ENCODE data around the gene BLNK.
"Not testable (repeated sequence)": the region's sequence is repeated elsewhere in the genome, so short reads cannot be mapped to it uniquely, and the experiment has no call there.

BLNK gene

DNA sequence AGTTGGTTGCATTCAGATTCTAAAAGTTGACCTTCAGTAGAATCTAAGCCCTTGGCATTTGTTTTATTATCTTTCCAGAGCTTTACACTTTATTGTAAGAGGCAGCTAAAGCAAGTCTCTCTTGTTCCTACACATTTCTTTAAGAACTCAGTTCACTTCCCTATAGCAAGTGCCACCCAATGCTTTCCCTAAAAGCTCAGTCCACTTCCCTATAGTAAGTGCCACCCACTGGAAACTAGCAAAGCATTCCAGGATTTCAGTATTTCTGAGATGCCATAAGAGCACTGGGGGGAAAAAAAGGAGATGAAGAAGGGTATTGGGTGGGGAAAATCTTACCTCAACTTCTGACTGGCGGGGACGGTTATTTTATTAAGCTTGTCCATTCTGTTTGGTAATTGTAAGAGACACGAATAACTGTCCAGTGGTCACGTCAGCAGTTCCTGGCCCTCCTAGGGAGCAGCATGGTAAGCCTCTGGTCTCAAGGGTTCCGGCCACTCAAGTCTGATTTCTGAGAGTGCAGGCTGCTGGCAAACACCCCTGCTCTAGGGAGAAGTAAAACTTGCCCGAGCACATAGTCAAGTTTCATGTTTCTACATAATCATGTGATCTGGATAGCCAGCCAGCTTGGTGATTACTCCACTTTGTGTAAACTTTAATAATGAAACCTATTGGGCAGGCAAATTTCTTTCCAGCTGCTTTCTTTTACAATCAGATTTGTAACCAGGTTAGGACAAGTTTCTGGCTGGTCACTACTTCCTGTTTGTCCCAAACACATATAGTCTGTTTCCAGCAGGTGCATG, at the start of gene BLNK:
BLNK (minus strand) TSS at position 554 of the 800 bp plus-strand sequence; CDS start at position 383, 171 bp downstream.
- no peak for DNase-seq (ENCODE audit: extremely low read depth in 1 of 2, low read depth in 1 of 2)

GRCh38 chr10:96319754-96320474, 48.5 kb upstream of the BLNK start:
- DNase-seq (ENCODE audit: extremely low read depth in 1 of 2, low read depth in 1 of 2), result no peak

- DNase-seq (ENCODE audit: extremely low read depth in 1 of 2, low read depth in 1 of 2), result no peak
These were observed 45.9 kb upstream of the BLNK start for GRCh38 chr10:96317067-96317833.

GRCh38 chr10:96313344-96313743, 42.0 kb upstream of the BLNK start:
- DNase-seq (ENCODE audit: extremely low read depth in 1 of 2, low read depth in 1 of 2), result no peak

- no peak for DNase-seq (ENCODE audit: extremely low read depth in 1 of 2, low read depth in 1 of 2)
These were observed 39.9 kb upstream of the BLNK start for GRCh38 chr10:96311180-96311715.

GRCh38 chr10:96310321-96310669, 38.9 kb upstream of the BLNK start:
- DNase-seq (ENCODE audit: extremely low read depth in 1 of 2, low read depth in 1 of 2), result no peak

- DNase-seq (ENCODE audit: extremely low read depth in 1 of 2, low read depth in 1 of 2), result no peak
These were observed 38.4 kb upstream of the BLNK start for GRCh38 chr10:96309628-96310320.

DNA sequence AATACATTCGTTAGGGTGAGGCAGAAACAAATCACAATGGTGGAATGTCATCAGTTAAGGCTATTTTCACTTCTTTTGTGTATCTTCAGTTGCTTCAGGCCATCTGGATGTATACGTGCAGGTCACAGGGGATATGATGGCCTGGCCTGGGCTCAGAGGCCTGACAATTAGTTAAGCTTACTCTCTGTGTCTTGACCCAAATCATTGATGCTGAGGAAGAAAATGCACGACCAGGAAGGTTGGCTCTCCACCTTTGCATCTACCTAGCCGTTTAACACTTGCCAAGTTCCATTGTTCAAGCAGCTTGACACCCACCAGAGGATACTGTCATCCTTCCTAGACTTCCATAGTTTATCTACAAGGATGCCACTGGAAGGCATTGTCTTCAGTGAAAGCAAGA, 37.5 kb upstream of the BLNK start:
- DNase-seq (ENCODE audit: extremely low read depth in 1 of 2, low read depth in 1 of 2), result not testable (repeated sequence)

GRCh38 chr10:96306516-96306915, 35.1 kb upstream of the BLNK start:
- DNase-seq (ENCODE audit: extremely low read depth in 1 of 2, low read depth in 1 of 2), result no peak

GRCh38 chr10:96305019-96305418, 33.6 kb upstream of the BLNK start:
- no peak for DNase-seq (ENCODE audit: extremely low read depth in 1 of 2, low read depth in 1 of 2)

DNA sequence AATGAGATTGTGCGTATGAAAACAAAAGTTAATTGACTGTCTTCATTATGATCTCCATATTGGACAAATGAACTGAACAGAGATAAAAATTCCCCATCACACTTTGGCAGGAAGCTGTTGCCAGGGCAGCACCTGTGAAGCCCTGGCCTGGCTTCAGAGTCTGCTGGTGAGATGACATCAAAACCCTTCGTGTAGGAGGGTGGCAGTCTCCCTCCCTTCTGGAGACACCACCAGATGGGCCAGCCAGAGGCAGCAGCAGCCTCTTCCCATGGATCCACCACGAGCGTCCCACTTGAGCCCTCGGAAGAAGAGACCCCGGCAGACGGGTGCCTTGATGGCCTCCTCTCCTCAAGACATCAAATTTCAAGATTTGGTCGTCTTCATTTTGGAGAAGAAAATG, 32.9 kb upstream of the BLNK start, which contains the start of gene DNTT:
DNTT (plus strand) TSS at position 205 of the 400 bp plus-strand sequence; CDS start at position 269, 64 bp downstream.
- no peak for DNase-seq (ENCODE audit: extremely low read depth in 1 of 2, low read depth in 1 of 2)

- no peak for DNase-seq (ENCODE audit: extremely low read depth in 1 of 2, low read depth in 1 of 2)
These were observed 30.2 kb upstream of the BLNK start for GRCh38 chr10:96301616-96302015.

DNA sequence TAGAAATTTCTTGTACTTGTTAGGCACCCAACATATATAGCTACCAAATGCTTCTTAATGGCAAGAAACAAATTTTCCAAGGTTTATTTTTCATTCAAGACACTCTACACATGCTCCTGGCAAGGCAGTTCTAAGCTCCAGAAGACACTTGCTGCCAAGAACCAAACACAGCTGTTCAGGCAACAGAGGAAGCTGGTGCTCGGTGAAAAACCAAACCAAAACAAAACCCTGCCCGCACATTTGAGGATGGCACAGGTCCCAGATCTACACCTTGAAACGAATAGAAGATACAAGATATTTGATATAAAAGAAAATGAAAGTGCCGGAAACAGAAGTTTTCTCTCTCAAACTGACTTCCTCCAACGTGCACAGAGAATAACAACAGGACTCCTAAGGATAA, 28.0 kb upstream of the BLNK start:
- DNase-seq (ENCODE audit: extremely low read depth in 1 of 2, low read depth in 1 of 2), result no peak

DNA sequence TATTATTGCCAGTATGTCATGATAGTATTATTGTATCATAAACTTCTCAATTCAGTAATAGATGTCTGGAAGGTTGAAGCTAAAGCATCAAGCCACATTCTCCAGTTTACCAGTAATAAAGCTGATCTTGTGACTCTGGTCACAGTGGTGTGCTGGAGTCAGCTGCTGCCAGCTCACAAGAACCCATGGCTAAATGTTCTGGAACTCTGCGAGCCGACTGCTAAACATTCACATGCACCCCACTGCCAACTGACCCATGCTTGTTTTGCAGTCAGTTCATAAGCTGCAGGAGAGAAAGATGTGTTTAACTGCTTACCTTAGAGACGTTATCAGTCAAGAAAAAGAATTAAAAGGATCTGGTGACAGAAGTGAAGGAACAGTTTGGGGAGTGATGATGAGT, 27.0 kb upstream of the BLNK start:
- DNase-seq (ENCODE audit: extremely low read depth in 1 of 2, low read depth in 1 of 2), result no peak

GRCh38 chr10:96297486-96297885, 26.1 kb upstream of the BLNK start:
- no peak for DNase-seq (ENCODE audit: extremely low read depth in 1 of 2, low read depth in 1 of 2)

DNA sequence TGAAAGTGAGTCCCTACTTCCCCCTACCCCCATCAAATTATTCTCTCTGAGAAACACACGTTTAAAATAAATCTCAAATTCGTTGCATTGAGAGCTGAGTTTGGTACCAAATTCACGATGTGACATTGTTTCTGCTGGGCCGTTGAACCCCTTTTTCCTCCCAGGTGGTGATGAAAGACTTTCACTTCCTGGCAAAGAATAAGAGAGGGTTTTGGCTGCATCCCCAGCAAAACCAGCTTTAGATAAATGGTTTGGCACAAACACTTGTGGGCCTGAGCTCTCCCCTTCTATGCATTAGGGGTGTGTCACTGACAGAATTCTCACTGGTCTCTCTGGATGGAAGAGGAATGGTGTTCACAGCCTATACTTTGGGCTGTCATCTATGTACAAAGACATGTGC, 24.1 kb upstream of the BLNK start:
- DNase-seq (ENCODE audit: extremely low read depth in 1 of 2, low read depth in 1 of 2), result no peak

- DNase-seq (ENCODE audit: extremely low read depth in 1 of 2, low read depth in 1 of 2), result no peak
These were observed 21.9 kb upstream of the BLNK start for GRCh38 chr10:96292971-96293920.

DNA sequence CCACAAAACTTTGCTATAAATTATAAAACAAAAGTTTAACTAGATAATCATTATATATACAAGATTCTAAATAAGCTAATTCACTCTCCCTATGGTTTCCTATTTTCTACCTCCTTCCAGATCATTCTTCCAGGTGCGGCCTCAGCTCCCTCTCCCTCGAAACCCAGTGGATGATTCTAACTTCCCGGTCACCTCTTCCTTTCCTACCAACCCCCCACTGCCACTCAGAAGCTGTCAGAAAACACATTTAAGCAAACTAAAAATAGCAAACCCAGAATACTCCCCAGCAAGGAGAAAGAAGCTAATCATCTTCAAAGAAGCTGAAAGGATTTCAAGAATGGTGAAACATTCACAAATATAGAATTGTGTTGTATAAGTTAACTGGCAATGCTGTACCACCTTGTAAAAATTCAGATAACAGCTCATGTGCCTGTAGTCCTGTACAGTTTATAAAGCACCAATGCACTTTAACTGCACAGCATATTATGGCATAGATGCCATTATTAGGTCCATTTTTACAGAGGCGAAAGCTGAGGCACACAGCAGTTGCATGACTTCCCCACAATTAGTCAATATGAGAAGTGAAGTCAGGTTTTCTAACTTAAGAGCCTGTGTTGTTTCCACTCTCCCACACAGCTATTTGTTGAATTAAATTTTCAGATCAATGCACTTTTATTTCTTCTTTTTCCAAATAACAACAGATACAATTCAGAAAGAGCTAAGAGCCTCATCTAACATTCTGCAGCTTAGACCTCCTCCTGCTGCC, 19.2 kb upstream of the BLNK start:
- no peak for DNase-seq (ENCODE audit: extremely low read depth in 1 of 2, low read depth in 1 of 2)
